GM18870 (cell line): ENCODE data around the gene BCLAF1.
"Not testable (repeated sequence)": the region's sequence is repeated elsewhere in the genome, so short reads cannot be mapped to it uniquely, and the experiment has no call there.

ENCODE experiments used
- ATAC-seq: cut with Tn5 transposase; IDR thresholded peaks from one replicate; pipeline ENCODE4 v1.9.1; 2021; ENCODE audit warnings: moderate library complexity; ENCODE audit not compliant: unreplicated experiment

BCLAF1 gene

GRCh38 chr6:136249811-136250685 lies 39.6 kb downstream of the BCLAF1 start, which contains the start of gene MTFR2:
Gene MTFR2, minus strand, starts transcription at chr6:136250311. Its CDS starts 1,212 bp downstream, at chr6:136249099.
- peak; percentile 96 for ATAC-seq

DNA sequence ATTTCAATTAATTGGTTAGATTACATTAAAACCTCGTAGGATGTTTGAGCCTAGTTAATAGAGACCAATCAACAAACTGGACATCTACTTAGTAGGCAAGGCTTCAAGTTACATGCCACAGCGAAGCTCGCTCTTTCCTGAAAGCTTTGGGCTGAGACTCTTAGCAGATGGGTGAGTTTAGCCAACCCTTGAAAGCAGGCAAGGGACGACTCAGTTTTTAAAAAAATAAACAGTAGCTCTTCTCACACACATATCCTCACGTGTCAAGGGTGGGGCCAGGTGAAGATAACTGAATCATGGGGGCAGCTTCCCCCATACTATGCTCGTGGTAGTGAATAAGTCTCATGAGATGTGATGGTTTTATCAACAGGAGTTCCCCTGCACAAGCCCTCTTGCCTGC lies 40.3 kb downstream of the BCLAF1 start:
- no peak for ATAC-seq

DNA sequence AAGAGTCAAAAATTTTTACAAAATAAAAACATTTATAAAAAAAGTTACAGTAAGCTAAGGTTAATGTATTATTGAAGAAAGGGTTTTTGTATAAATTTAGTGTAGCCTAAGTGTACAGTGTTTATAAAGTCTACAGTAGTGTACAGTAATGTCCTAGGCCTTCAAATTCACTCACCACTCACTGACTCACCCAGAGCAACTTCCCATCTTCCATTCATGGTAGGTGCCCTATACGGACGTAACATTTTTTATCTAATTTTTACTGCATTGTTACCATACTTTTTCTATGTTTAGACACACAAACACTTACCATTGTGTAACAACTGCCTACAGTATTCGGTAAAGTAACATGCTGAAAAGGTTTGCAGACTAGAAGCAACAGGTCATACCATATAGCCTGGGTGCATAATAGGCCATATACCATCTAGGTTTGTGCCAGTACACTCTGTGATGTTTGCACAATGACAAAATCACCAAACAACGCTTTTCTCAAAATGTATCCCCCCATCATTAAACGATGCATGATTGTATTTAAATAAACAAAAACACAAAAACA lies 45.5 kb downstream of the BCLAF1 start:
- ATAC-seq, result no peak

GRCh38 chr6:136236466-136237293 lies 53.0 kb downstream of the BCLAF1 start:
- no peak for ATAC-seq

DNA sequence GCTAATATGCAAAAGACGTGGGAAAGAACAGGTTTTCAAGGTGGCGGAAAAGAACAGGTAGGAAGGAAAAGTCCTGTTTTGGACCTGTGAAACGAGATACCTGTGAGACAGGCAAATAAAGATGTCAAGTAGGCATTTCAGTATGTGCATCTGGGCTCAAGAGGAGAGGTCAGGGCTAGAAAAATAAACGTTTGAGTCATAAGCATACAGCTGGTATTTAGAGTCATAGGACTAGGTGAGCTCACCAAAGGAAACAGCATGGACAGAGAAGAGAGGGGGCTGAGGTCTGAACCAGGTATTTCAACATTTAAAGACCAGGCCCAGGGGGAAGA lies 54.4 kb downstream of the BCLAF1 start:
- ATAC-seq, result no peak

DNA sequence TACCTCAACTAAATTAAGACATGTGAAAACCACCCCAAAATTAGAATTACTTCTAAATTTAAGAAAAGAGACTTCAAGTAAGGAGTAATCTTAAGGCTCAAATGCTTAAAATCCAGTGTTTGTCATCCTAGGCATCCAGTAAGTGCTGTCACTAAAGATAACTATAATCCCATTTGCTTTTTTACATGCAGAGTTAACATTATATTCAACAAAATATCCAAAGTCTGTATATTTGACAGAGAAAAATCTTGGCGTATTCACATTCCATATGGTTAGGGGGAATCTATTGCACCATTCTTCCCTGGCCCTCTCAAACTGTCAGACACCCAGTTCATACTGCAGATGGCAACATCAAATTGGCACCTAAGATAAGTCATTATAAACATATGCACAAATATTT lies 56.9 kb downstream of the BCLAF1 start:
- ATAC-seq, result no peak

GRCh38 chr6:136230219-136230853 lies 59.3 kb downstream of the BCLAF1 start:
- no peak for ATAC-seq

- no peak for ATAC-seq
Observed at GRCh38 chr6:136228814-136229213, 60.8 kb downstream of the BCLAF1 start.

GRCh38 chr6:136226674-136227377 lies 62.8 kb downstream of the BCLAF1 start:
- peak; percentile 27 for ATAC-seq

GRCh38 chr6:136226027-136226673 lies 63.5 kb downstream of the BCLAF1 start:
- ATAC-seq, result peak; percentile 62

DNA sequence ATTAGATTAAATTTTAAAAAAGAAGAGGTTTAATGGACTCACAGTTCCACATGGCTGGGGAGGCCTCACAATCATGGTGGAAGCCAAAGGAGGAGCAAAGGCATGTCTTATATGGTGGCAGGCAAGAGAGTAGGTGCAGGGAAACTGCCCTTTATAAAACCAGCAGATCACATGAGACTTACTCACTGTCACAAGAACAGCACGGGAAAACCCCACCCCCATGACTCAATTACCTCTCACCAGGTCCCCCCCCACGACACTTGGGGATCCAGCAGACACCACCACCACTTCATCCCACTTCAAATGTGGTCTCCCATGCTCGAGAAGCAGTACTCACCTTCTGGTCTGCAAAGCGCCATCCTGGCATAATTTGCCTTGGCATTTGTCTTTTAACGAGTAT lies 64.2 kb downstream of the BCLAF1 start:
- no peak for ATAC-seq

- not testable (repeated sequence) for ATAC-seq
Observed at GRCh38 chr6:136224974-136225373, 64.7 kb downstream of the BCLAF1 start.

DNA sequence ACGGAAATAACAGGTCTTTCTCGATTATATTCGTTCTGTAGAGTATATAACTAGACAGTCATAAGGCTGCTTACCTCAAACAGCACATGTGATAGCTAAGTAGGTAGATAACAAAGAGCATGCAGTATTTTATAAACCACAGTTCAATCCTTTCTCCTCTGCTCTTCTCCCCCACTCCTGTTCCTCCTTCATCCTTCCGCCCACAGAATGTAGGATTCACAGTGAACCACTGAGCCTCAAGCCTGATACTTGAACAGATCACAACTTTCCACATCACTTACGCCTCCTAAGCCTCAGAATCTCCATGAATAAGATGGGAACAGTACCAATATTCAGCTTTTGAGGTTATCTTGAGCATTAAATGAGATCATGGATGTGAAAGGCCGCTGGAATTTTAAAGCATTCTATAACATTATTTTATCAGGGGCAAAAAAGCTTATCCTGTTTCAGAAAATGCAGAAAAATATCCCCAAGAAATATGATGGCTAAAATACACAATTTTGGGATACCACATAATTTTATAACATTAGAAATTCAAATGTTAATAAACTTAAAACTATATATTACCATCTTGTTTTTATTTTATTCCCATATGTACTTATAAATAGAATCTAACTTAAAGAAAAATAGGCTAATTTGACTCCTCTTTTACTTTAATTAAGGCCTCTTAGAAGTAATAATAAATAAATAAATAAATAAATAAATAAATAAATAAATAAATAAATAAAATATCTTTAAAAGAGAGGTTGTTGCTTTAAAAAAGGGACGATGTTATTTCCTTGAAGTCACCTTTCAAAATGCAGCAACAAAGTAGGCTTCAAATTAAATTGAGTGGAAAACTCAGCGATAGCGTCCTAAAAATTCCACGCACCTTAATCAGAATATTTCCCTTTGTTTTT lies 72.9 kb downstream of the BCLAF1 start:
- ATAC-seq, result no peak

DNA sequence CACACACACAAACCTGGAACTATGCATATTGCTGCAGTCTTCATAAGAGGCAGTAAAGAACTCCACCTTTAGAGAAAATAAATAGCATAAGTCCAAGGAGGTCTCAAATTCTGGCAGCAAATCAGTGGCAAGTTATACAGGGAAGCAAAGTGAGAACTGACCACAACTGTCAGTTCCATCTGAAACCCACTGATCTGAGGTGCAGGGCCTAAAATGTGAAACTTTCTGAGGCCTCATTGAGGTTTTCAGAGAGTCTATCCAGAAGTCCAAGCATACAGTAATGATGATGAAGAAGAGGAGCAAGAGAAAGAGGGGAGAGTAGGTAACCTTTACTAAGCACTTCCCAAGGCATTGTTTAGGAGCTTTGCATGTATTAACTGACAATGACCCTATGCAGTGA lies 75.8 kb downstream of the BCLAF1 start:
- ATAC-seq, result no peak

DNA sequence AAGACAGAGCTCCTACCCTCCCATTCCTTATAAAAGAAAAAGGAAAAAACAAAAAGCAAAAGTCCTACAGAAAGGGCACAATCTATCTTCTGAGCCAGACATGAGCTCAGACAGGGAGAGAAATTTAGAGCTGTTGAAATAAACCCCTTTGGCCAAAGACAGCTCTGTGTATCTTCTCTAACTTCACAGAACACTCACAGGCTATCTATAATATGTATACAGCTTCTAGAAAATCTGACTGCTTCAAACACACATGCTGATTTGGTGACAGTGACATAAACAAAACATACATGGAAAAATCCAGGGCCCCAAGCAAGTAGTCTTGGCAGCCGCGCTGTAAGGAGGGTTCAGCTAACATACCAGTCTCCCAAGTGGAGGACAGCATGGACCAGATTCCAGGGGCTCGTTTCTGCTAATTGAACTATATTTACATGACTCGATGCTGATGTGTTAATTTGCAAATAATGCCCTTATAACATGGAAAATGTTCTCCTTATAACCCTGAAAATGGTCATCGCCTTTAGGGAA lies 76.6 kb downstream of the BCLAF1 start:
- no peak for ATAC-seq

DNA sequence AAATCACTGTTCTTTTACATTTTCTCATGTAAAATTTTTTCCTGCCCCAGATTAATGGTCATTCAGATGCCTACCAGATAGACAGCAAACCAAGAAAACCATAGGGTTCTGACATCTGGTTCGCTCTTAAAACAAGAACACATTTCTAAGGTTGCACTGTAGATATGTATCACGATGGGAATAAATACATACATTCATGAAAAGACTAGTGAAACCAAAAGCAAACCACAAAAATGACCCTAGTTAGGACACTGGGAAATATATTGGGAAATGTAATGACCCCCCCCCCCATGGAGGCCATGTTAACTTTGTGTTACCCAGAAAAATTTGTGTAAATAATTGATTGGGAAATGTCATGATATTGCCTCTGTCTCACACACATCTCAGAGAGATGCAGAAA lies 77.0 kb downstream of the BCLAF1 start:
- ATAC-seq, result no peak

DNA sequence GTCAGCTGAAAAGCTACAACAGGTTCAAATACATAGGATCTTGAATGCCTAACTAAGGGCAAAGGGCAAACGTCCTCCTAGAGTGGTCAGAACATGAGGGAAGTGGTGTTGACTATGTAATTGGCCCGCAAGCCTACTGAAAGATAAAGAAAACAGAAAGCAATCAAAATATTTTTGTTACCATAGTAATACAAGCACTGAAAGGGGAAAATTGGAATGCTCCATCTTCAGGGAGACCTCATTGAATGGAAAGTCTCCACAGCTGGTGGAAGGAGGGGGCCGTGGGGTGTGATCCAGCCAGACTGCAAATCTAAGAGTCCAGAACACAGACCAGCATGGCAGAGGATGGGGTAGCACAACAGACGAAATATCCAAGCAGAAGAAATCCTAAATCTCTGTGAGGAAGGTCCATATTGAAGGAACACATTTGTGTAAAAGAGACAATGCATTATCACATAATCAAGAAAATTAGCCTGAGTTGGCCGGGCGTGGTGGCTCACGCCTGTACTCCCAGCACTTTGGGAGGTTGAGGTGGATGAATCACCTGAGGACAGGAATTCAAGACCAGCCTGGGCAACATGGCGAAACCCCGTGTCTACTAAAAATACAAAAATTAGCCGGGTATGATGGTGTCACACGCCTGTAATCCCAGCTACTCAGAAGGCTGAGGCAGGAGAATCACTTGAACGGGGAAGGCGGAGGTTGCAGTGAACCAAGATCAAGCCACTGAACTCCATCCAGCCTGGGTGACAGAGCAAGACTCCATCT lies 79.1 kb downstream of the BCLAF1 start:
- no peak for ATAC-seq

DNA sequence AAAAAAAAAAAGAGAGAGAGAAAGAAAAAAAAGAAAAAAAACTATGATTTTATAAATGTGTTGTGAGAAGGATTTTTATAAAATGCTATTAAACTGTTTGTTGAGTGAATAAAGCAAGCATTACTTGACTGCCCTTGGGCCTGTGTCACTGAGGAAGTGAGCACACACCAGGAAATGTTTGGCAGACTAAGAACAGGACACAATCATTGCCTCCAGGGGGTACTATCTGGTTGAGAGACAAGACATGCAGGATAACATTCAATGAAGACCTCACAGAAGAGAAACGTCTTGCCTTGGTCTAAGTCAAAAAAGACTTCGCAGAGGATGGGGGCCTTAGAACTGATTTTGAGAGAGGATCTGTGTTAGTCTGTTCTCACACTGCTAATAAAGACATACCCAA lies 80.2 kb downstream of the BCLAF1 start:
- ATAC-seq, result no peak
